Inflammatory macrophage treated with lipopolysaccharide for 1 hour (primary cell): Measurements from ENCODE around the gene DOCK11.

Experiments used
- DNase-seq, 2 donors: peaks; one replicate each; pipeline ENCODE4 v3.0.0-alpha.2; 2020 to 2022

Gene DOCK11

DNA sequence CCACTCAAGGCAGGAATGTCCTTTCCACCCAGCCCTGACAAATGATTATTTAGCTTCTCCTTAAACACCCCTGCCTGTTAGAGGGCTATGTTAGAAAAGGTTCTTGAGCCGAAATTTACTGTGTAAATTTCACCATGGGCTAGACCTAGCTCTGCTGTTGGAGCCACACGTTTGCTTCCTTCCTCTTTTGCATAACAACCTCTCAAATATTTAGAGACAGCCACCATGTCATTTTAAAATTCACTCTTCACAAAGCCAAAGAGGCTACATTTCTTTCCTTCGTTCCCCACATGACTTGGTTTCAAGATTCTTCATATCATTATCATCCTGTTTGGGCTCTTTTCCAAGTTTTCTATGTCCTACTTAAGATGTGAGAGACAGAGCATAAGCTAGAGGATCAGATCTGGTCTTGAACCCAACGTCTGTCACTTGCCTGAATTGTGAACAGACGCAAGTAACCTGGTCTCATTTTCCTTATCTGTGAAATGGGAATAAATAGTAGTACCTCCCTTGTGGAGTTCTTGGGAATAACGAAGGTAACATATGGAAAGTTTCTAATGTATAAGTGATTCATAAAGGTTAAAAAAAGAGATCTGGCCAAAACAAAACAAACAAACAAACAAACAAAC is 6.7 kb downstream of the DOCK11 start:
- DNase-seq, result peak in 1 of 2 donors; percentile 24

DNA sequence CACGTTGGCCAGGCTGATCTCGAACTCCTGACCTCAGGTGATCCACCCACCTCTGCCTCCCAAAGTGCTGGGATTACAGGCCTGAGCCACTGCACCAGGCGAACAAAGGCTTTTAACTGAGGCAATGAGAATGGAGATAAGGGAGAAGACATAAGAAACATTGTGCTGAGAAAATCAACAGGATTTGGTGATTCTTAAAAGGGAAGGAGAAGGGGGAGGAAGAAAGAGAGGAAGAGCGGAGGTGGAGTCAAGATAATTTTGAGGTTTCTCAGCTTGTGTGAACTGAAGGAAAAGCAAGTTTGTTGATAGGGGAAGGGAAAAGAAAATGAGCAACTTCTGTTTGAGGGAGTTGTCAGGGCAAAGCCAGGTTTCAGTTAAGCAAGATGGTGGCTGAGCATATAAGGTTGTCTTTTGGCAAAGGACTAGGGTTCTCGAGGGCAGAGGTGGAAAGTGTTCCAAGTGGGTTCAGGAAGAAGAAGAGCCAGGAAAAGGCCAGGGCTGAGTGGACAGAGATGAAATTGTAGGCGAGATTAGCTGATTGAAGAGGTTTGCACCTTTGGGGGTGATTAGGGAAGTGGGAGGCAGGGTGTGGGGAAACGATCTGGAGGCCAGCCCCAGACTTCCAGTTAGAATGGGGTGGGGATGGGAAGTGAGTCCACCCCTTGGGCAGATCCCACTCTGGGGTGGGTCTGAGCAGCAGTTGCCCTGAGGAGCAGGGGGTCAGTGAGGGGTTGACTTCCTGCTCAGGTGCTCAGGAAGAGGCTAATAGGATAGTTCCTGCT is 7.8 kb downstream of the DOCK11 start:
- DNase-seq, result no peak

DNA sequence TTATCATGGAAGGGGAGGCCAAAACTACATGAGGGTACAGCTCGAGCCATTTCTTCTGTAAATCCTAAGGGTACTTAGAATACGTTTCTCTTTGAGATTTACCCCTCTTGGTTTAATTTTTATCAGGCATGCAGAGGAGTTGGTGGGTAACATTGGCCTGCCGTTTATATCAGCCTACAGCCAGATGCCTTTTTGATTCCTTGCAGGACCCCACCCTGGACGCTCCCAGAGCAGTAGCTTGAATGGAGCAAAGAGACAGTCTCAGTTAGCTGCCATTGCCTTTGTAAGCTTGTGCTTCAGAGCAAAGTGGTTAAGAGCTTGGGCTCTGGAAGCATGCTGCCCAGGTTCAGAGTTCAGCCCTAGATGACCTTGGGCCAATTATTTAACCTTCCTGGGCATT is 9.0 kb downstream of the DOCK11 start:
- DNase-seq, result no peak

DNA sequence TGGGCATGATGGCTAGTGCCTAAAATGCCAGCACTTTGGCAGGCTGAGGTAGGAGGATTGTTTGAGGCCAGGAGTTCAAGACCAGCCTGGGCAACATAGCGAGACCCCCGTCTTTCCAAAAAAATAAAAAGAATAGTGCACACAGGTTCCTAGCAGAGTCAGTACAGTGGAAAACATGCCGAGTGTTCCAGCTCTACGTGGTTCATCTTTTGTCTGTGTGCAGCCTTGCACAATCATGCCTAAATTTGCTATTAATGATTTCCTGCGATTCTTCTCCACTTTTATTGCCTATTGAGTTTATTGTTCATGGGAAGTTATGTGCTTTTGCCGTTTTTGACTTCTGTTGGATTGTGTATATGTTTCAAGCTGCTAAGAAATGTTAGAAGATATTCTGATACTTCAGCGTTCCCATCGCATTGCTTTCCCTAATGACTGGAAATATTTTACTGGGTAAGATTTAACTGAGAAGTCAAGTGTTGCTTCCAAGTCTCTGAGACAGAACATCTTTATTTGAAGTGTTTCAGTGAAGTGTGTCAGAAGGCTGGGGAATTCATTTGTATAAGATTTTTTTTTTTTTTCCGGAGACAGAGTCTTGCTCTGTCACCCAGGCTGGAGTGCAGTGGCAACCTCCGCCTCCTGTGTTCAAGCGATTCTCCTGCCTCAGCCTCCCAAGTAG is 11.3 kb downstream of the DOCK11 start:
- DNase-seq, result no peak

DNA sequence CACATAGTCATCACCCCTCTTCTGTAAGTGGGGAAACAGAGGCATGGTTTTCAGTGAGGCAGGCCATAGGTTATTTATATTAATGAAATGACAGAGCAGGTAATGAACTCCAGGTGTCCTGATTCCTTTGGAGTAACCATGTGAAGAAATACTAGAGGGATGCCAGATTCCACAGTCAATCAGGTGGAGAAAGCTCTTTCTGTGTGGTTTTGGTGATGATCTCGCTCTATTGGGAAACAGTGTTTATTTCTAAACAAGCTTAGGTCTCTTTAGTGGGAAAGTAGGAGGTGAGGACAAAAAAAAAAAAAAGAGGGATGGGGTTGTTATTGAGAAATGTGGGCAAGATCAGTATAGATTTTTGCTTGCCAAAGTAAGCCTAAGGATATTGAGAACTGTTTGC is 12.2 kb downstream of the DOCK11 start:
- no peak for DNase-seq

DNA sequence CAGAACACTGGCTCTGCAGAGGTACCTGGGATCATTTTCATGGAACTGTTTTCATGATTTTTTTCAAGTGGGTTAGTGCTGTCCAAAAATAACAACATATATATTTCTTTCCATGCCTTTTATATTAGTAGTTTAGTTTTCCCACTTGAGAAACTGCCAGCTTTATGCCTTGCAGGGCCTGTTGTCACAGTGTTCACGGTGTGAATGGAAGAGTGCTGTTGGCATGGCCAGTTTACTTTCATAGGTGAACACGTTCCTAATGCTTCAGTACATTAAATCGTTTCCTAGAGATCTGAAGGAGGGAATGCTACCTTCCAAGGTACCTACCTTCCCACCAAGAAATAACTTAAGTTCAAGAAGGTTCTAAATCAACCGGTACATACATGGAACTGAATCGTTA is 12.6 kb downstream of the DOCK11 start:
- no peak for DNase-seq

DNA sequence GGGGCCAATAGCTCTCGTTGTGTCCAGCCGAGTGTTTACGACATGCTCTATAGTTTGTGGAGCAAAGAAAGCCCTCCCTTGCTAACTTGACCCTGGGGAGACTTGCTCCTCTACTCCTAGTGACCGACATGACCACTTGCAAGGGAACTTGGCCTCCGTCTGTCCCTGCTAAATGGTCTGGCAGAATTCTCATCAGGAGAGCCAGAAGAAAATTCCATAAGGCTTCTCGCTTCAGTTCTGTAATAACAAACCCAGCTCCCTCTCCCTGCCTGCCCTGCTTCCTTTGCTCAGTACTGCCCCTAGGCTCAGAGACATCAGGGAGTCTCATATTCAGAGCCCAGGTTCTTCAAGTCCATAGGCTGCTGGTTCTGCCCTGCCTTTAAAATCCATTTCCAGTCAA is 13.0 kb downstream of the DOCK11 start:
- DNase-seq, result no peak

DNA sequence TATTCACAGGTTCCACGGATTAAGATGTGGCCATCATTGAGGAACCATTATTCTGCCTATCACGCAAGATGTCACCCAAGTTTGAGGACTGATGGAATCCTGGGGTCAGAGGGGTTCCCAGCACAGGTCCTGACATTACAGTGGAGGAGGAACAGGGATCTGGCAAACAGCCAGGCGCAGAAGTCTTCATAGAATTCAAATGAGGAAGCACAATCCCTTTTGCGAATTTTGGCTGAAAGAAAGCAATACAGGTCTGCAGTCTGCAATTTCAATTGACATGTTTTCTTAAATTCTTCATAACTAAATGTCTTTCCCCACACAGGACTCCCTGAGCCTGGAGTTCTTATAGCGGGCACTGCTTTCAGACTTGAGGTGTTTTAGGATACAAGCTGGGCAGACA is 14.5 kb downstream of the DOCK11 start:
- DNase-seq, result peak in 1 of 2 donors; percentile 33

DNA sequence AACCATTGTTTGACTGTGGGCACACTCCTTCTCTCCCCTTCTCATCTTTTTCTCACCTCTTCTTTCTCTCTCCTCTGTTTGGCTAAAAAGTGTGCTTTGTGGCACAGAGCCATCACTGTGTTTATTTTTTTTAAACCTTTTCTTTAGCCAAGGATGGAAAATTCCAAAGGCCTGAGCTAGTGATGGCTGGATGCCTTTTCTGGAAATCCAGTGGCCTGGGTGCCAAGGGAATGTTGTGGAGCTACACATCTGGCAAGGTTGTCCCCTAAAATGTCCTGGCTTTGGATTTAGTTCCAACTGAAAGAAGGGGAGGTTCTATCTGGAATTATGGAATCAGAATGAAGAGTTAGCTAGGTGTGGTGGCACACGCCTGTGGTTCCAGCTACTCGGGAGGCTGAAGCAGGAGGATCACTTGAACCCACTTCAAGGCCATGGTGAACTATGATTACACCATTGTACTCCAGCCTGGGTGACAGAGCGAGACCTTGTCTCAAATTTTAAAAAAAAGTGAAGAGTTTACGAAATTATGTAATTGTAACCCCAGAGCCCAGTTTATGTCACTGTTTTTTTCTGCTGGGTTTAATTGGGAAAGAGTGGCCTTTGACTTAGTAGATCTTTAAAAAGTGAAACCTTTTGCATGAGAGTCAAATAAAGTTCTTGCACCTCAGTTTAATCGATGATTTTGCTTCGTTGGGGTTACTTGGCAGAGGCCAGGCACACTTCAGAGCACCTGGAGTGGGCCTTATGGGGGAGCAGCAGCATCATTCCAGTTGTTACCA is 17.7 kb downstream of the DOCK11 start:
- peak; percentile 28 to 53 for DNase-seq

DNA sequence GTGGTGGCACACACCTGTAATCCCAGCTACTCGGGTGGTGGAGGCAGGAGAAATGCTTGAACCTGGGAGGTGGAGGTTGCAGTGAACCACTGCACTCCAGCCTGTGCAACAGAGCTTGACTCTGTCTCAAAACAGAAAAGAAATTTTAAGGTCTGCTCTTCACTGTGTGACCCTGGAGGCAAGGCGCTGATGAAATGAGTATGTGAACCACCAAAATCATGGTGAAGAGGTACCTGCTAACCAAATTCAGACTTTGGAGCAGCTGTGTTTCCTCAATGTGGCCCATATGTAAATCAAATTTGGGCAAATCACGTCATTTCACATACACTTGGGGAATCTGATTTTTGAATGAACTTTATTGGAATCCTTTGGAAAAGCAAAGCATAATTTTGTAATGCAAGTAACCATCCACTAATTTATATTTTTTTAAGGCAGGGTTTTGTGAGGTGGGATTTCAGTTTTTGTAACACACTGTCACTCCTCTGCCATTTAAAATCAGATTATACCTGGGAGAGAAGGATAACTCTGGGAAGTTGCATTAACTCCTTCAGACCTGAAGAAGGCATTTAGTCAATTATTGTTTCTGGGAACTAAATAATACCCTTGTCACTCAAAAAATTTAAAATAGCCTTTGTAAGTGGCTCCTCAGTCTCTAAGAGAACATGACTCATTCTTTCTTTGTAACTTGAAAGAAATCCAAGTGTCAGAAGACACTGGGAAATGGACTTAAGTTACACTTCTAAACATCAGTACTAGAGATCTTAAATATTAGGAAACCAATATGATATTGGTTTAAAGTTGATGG is 24.0 kb downstream of the DOCK11 start:
- no peak for DNase-seq

DNA sequence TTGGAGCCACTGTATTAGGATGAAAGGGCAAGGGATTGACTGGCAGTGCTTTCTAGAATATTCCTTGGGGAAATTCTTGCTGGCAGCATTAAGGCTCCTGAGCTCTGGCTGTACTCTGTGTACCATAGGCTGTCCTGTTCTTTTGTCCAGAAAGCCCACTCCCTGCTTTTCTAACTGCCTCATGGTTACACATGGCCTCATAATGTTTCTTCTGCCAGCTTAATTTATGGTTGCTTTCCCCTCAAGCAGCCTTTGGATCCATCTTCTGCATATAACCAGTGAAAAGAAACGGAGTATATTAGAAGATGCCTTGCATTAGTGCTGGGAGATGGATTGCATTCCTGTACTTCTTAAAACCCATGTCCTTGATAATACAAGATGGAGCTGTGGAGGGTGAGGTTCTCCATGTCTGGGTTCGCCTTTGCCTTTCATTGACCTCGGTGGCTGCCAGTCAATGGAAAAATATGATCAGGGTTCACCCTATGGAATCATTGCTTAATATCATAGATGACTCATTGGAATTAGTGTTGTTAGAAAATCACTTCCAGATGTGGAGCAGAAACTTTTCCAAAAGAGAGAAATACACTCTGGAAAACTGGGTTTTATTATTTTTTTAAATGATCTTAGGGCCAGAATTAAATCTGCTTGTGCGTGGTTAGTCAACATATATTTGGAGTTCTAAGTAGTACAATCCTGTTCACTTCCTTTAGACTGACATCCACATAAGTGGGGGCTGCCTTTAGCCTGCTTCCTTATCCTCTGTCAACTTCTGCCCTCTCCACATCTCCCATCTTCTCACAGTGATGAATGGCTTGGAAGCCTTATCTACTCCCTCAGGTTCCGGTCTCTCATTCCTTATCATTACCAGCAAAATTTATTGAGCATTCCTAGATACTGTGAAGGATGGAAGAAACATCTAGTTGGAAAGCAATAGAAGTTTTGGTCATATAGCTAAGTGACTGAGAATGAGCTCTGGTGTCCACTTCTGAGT is 24.9 kb downstream of the DOCK11 start:
- no peak for DNase-seq

DNA sequence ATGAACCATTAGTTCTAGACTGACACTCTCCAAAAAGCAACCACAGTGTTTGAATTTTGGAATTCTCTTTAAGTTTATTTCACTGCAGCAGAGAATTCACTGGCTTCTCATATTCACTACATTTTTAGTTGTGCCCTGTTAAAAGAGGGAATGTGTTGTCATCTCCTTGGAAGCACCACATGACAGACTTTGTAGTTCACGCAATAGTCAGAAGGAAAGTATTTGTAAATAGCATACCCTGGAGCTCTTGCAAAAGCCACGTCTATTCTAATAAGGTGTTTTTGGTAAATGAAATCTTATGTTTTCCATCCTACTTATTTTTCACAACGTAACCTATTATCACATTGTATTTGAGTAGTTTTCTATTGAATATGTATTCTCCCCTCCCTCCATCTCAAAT is 25.8 kb downstream of the DOCK11 start:
- DNase-seq, result peak in 1 of 2 donors; percentile 34

DNA sequence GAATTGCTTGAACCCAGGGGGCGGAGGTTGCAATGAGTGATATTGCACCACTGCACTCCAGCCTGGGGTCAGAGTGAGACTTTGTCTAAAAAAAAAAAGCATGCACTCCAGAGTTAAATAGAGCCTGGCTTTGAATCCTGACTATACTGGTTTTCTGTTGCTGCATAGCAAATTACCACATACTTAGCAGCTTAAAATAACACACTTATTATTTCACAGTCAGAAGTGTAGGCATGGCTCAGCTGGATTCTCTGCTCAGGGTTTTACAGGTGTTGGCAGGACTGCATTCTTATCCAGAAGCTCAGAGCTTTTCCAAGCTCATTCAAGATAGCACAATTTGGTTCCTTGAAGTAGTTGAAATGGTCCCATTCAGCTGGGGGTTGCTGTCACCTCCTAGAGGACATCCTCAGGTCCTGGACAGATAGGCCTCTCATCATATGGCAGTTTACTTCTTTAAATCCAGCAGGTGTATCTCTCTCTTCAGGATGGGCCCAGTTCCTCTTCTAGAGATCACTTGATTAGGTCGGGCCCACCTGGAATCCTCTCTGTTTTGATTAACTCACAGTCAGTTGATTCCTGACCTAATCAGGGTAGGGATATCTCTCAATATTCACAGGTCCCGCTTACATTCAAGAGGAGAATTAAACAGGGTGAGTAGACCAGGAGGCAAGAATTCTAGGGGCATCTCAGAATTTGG is 26.8 kb downstream of the DOCK11 start:
- DNase-seq, result no peak

DNA sequence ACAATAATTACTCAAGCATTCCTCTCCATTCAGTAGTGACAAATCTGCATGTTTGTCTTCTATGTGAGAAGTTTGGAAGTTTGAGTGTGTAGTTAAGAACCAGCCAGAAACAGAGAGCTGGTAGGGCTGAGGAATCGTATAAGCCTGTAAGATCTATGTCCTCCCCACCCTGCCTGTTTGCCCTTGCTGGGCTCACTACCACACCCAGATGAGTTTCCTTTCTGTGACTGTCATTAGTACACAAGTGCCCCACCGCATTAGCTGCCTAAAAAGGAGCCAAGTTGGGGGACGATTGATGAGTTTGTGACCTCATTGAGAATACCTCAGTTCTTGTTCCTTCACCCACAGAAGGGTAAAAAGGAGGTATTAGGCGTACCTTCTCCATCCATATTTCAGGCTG is 28.3 kb downstream of the DOCK11 start:
- DNase-seq, result no peak

DNA sequence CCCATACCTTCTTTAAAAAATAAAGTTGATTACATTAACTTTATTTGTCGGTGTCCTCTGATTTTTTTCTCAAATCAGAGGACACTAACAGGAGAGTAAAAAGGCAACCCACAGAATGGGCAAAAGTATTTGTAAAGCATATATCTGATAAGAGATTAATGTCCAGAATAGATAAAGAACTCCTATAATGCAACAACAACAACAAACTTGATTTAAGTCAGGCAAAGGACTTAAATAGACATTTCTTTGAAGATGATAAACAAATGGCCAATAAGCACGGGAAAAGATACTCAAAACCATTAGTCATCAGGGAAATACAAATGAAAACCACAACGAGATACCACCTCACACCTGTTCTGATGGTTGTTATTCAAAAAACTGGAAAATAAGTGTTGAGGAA is 28.7 kb downstream of the DOCK11 start:
- no peak for DNase-seq

DNA sequence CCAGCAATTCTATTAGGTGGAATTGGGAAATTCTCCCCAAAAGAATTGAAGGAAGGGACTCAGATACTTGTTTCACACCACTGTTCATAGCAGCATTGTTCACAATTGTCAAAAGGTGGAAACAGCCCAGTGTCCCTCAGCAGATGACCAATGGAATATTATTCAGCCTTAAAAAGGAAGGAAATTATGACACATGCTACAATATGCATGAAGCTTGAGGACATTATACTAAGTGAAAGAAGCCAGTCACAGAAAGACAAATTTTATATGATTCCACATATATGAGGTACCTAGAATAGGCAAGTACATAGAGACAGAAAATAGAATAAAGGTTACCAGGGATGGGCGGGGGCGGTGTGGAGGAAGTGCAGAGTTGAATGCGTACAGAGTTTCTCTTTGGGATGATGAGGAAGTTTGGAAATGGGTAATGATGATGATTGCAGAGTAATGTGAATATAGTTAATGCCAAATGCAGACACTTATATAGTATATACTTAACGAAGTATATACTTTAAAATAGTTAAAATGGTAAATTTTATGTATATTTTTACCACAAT is 29.6 kb downstream of the DOCK11 start:
- DNase-seq, result peak; percentile 31 to 39

DNA sequence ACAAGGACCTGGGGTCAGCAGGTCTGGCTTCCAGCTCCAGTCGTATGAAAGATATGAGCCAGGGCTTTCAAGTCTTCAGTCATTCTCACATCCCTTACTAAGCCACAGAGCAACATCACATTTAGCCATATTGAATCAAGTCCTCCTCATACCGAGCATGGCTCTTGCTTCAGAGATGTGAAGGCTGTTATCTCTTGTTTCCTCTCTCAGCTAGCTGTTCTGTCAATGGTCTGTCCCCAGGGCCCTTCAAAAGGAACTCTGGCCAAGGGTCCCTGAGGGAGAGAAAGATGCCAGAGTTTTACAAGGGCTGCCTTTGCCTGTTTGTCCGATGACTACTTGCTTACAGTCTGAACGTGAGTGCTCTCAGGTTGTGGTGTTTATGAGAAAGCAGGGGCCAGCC is 30.5 kb downstream of the DOCK11 start:
- no peak for DNase-seq

DNA sequence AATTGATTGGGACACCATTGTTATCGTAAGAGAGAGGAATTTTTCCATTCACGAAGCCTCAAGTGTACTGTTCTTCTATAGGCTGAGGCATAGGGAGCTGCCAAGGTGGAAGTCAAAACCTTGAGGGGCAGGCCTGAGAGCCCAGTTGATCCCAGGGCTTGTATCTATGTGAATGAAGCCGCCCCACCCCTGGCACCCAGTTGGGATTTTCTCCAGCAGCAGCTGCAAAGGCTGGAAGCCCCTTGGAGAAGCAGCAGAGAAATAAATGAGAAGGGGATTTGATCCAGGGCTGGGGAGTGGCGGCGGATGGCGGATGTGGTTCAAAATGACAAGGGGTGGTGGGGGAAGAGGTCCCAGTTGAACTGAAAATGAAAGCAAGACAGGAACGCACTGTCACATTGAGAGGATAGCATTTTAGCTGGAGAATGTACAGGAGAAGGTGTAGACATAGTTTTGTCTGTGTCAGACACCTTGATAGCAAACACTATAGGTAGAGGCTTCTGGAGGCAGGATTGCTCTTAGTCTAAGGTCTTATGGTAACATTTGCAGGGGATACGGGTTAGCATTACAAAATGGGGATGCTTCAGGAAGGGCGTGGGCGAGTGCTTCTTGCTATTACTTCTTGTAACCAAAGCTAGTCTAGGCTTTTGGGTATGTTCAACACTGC is 32.6 kb downstream of the DOCK11 start:
- peak; percentile 59 to 67 for DNase-seq

DNA sequence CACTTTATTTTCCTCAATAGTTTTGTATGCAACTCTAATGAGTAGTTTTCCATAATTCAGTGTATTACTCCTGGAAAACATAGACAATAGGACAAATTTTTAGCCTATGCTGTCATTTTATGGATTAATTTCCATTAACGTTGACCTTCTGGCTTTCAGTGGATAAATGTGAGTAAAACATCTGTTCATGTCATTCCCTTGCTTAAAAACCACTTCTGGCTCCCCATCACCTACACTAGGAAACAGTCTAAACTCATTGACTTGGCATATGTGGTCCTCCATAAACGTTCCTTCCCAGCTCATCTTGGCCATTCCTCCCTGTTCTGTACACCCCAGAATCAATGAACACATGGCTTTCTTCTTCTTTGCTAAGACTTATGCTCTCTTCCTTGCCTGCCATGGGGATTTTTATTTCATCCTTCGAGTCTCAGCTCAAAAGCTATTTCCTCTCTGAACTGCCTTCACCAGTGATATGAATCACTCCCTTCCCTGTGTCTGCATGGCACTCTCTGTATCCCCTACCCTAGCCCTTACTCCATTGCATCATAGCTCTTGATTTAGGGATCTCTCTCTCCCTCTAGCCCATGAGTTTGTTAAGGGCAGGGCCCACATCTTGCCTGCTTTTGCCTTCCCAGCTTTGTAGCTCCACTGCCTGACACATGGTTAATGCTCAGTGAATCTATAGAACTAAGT is 34.8 kb downstream of the DOCK11 start:
- peak; percentile 40 to 58 for DNase-seq
